ENCODE data around the gene UBE2Q1.

UBE2Q1 gene

GRCh38 chr1:154586231-154586630, 27.8 kb upstream of the UBE2Q1 start:
- H3K4me1 Mint-ChIP-seq (ENCODE audit: low read depth), result peaks cover 8% of the 10 kb centered on the region
- H3K36me3 Mint-ChIP-seq (ENCODE audit: low read depth), result peaks cover 88% of the 10 kb centered on the region
- H3K27ac Mint-ChIP-seq, result no peak overlapping the region
- H3K4me3 Mint-ChIP-seq, result no peak overlapping the region
- H3K27me3 Mint-ChIP-seq, result no peaks in the 10 kb centered on the region
- no peaks in the 10 kb centered on the region for H3K9me3 Mint-ChIP-seq

DNA sequence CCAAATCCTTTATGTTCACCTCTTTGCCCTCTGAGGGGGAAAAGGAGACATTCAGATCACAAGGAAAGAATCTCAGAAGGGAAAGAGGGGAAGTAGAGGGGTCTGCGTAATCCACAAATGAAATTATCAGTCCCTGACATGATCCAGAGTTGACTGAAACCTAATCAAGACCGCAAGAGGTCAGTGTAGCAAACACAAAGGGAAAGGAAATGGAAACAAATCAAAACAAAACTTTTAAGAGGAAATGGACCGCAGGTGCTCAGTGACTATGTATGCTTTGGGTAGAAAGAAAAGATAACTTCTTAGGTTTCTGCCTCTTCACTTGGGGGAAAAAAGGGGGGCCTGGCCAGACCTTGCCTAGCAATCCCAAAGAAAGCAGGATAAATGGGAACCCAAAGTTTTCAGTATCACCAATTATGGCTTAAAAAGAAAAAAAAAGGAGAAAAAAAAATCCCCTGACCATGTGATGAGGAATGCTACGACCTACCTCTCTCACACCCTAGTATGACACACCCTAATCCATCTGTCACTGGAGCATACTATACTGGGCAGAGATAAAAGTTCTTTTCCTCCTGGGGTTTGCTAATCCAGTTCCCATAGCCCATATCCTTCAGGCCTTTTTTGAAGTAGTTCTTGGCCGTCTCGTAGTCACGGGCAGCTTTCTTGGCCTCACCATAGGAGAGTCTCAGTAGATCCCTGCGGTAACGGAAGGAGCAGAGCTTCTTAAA, 26.0 kb upstream of the UBE2Q1 start:
- Mint-ChIP-seq H3K27me3 (no peaks in the 10 kb centered on the region), H3K9me3 (no peaks in the 10 kb centered on the region), H3K4me3 (no peak overlapping the region), H3K27ac (no peak overlapping the region), H3K4me1 (ENCODE audit: low read depth) (no peaks in the 10 kb centered on the region), H3K36me3 (ENCODE audit: low read depth) (peaks cover 83% of the 10 kb centered on the region)

DNA sequence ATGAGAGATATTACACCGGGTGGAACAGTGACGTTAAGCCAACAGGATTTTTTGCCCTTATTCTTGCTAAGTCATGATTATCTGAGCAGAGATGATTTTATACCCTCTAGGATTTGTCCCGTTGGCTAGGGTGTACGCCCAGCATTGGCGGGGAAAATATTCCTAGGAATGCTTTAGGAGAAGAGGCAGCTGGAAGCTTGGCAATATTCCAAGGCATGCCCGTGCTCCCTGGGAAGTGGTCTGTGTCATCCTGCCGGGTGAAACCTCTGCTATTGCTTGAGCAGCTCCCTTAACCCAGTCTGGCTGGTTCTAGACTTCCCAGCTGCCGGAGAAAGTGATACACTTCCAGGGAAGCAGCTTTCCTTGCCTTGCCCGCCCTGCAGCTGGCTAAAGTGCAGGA, 25.3 kb upstream of the UBE2Q1 start:
- peak overlapping the region; percentile 37 for H3K27ac Mint-ChIP-seq

GRCh38 chr1:154582885-154583284, 24.4 kb upstream of the UBE2Q1 start:
- Mint-ChIP-seq H3K27me3 (no peaks in the 10 kb centered on the region), H3K9me3 (no peaks in the 10 kb centered on the region), H3K4me3 (no peak overlapping the region), H3K36me3 (ENCODE audit: low read depth) (peaks cover 76% of the 10 kb centered on the region), H3K4me1 (ENCODE audit: low read depth) (no peaks in the 10 kb centered on the region), H3K27ac (no peak overlapping the region)

More for the DNA sequence above, 25.3 kb upstream of the UBE2Q1 start:
- Mint-ChIP-seq H3K9me3 (no peaks in the 10 kb centered on the region), H3K4me3 (no peak overlapping the region), H3K36me3 (ENCODE audit: low read depth) (peaks cover 79% of the 10 kb centered on the region), H3K4me1 (ENCODE audit: low read depth) (no peaks in the 10 kb centered on the region), H3K27me3 (no peaks in the 10 kb centered on the region)

DNA sequence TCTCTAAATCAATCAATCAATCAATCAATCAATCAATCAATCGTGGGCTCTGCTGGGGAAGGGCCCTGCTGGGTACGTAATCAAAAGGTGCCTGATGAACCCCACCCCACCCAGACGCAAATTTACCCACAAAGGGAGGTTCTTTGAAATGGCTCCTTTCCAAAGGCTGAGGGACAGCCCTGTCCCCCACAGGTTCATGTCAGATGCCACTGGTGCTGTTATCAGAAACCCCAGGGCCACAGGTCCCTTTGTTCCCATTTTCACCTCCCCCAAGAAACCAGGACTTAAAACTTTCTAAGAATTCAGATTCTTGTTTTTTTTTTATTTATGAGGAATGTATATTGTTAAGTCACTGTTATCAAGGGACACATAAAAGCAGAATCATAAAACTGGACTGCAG, 23.3 kb upstream of the UBE2Q1 start:
- no peak overlapping the region for H3K4me3 Mint-ChIP-seq

GRCh38 chr1:154579374-154579773, 20.9 kb upstream of the UBE2Q1 start:
- Mint-ChIP-seq H3K4me3 (no peak overlapping the region), H3K9me3 (no peaks in the 10 kb centered on the region), H3K36me3 (ENCODE audit: low read depth) (peaks cover 42% of the 10 kb centered on the region), H3K27me3 (no peaks in the 10 kb centered on the region), H3K27ac (no peak overlapping the region), H3K4me1 (ENCODE audit: low read depth) (no peaks in the 10 kb centered on the region)

More for the DNA sequence above, 23.3 kb upstream of the UBE2Q1 start:
- Mint-ChIP-seq H3K9me3 (no peaks in the 10 kb centered on the region), H3K4me1 (ENCODE audit: low read depth) (no peaks in the 10 kb centered on the region), H3K27ac (no peak overlapping the region), H3K36me3 (ENCODE audit: low read depth) (peaks cover 65% of the 10 kb centered on the region), H3K27me3 (no peaks in the 10 kb centered on the region)

- no peaks in the 10 kb centered on the region for H3K9me3 Mint-ChIP-seq
- H3K4me3 Mint-ChIP-seq, result no peak overlapping the region
- no peak overlapping the region for H3K27ac Mint-ChIP-seq
- peaks cover 30% of the 10 kb centered on the region for H3K36me3 Mint-ChIP-seq (ENCODE audit: low read depth)
- H3K27me3 Mint-ChIP-seq, result no peaks in the 10 kb centered on the region
- H3K4me1 Mint-ChIP-seq (ENCODE audit: low read depth), result no peaks in the 10 kb centered on the region
Observed at GRCh38 chr1:154578058-154578418, 19.6 kb upstream of the UBE2Q1 start.

DNA sequence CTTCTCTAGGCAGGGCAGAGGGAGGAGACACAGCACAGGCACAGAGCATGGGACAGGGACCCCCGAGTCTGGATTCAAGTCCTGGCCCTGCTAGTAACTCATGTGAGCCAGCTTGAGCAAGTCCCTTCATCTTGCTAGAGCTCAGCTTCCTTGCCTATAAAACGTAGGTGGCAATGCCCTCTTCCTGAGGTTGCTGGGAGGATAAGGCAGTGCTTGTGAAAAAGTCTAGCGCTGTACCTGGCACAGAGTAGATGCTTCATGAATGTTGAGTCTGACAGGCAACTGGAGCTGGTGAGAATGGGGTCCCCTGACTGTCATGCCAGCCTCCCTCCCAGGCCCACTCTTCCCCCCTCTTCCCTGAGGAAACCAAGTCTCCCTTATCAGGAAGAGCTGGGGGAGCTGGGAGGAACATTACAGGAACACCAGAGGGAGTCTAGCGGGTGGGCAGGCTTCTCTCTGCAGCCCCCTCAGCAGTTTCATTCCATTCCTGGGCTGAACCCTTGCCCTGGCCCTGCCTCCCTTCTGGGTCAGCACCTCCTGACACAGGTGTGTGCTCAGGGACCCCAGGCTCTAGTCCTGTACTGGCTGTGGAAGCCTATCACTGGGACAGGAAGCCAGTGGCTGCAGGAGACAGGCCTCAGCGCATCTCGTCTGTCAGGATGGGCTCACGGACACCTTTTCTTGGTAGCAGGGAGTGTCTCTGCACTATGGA, 19.0 kb upstream of the UBE2Q1 start:
- no peak overlapping the region for H3K27ac Mint-ChIP-seq

DNA sequence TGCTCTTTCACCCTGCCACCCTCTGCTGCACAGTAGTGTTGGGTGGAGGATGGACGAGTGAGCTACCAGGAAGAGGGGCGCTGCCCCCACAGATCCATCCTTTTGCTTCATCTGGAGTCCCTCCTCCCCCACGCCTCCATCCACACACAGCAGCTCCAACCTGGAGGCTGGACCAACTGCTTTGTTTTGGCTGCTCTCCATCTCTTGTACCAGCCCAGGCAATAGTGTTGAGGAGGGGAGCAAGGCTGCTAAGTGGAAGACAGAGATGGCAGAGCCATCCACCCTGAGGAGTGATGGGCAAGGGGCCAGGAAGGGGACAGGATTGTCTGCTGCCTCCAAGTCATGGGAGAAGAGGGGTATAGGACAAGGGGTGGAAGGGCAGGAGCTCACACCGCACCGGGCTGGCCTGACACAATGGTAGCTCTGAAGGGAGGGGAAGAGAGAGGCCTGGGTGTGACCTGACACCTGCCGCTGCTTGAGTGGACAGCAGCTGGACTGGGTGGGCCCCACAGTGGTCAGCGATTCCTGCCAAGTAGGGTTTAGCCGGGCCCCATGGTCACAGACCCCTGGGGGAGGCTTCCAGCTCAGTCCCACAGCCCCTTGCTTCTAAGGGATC, 17.6 kb upstream of the UBE2Q1 start:
- Mint-ChIP-seq H3K4me1 (ENCODE audit: low read depth) (no peaks in the 10 kb centered on the region), H3K27me3 (no peaks in the 10 kb centered on the region), H3K36me3 (ENCODE audit: low read depth) (peaks cover 18% of the 10 kb centered on the region), H3K9me3 (no peaks in the 10 kb centered on the region), H3K4me3 (no peak overlapping the region), H3K27ac (no peak overlapping the region)

More for the DNA sequence above, 19.0 kb upstream of the UBE2Q1 start:
- Mint-ChIP-seq H3K36me3 (ENCODE audit: low read depth) (peaks cover 25% of the 10 kb centered on the region), H3K4me1 (ENCODE audit: low read depth) (no peaks in the 10 kb centered on the region), H3K4me3 (no peak overlapping the region), H3K9me3 (no peaks in the 10 kb centered on the region), H3K27me3 (no peaks in the 10 kb centered on the region)

- Mint-ChIP-seq H3K36me3 (ENCODE audit: low read depth) (peaks cover 11% of the 10 kb centered on the region), H3K27me3 (no peaks in the 10 kb centered on the region), H3K27ac (no peak overlapping the region), H3K4me1 (ENCODE audit: low read depth) (no peaks in the 10 kb centered on the region), H3K4me3 (no peak overlapping the region), H3K9me3 (no peaks in the 10 kb centered on the region)
Observed at GRCh38 chr1:154575147-154575927, 16.9 kb upstream of the UBE2Q1 start.

DNA sequence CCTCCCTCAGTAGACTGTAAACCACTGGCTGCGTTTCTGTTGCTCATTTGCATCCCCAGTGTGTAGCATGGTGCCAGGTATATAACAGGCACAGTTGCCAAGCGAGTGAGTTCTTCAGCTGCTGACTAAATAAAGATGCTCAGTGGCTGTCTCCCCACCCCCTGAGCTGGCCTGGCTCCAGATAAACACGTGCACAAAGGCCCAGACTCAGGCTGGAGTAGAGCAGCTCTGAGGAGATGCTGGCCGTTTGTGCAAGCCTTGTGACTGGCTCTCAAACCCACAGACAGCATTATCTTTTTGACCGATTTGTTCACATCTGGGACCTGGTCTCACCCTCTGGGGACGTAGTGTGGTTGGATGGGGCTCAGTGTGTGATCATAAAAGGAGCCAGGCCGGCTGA, 16.3 kb upstream of the UBE2Q1 start:
- H3K4me3 Mint-ChIP-seq, result no peak overlapping the region
- no peaks in the 10 kb centered on the region for H3K4me1 Mint-ChIP-seq (ENCODE audit: low read depth)
- peaks cover 4% of the 10 kb centered on the region for H3K27me3 Mint-ChIP-seq
- no peak overlapping the region for H3K27ac Mint-ChIP-seq
- H3K9me3 Mint-ChIP-seq, result no peaks in the 10 kb centered on the region
- peaks cover 8% of the 10 kb centered on the region for H3K36me3 Mint-ChIP-seq (ENCODE audit: low read depth)

DNA sequence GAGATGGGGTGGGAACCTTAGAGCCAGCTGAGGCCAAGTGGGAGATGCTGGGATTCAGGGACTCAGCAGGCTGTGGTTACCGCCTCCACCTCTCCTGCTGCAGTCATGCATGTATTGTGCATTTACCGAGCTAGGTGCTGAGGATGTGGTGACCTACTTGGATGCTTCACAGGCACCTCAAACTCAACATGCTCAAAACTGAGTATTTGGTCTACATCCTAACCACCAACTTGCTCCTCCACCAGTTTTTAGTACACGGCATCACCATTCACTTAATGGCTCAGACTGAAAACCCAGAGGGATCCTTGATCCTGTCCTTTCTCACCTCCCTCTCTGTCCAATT, 14.7 kb upstream of the UBE2Q1 start:
- Mint-ChIP-seq H3K27ac (no peak overlapping the region), H3K4me3 (no peak overlapping the region), H3K9me3 (no peaks in the 10 kb centered on the region), H3K36me3 (ENCODE audit: low read depth) (no peaks in the 10 kb centered on the region), H3K4me1 (ENCODE audit: low read depth) (no peaks in the 10 kb centered on the region), H3K27me3 (peaks cover 12% of the 10 kb centered on the region)

DNA sequence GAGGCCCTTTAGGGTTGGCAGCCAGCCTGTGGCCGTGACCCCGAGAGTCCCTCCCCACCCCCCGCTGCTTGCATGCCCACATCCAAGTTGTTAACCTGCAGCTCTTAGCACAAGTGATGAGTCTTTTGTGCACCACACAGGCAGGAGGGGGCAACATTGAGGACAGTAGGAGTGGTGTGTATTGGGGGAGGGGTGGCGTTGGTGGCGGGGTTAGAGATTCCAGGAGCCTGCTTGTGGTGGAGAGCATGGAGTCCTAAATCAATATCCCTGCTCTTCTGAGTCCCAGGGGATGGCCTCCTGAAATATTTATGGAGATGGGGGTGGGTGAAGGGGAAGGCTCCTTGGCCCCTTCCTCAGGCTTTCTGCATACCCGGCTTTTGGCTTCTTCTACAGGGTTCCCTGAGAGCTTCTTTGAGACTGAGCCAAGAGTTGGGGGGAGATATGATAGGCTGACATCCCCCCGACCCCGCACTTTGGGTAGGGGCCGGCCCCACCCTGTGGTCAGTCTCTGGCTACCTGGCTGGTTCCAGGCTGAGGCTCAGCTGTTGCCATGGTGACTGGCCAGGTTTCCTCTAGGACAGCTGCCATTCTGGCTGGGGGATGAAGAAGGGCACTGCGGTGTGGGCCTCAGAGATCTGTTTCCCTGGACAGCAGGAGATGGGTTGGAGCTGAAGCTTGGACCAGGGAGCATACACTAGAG, 14.2 kb upstream of the UBE2Q1 start:
- H3K9me3 Mint-ChIP-seq, result no peaks in the 10 kb centered on the region
- H3K27ac Mint-ChIP-seq, result no peak overlapping the region
- H3K36me3 Mint-ChIP-seq (ENCODE audit: low read depth), result no peaks in the 10 kb centered on the region
- H3K4me3 Mint-ChIP-seq, result no peak overlapping the region
- H3K27me3 Mint-ChIP-seq, result peaks cover 13% of the 10 kb centered on the region
- peaks cover under 1% of the 10 kb centered on the region for H3K4me1 Mint-ChIP-seq (ENCODE audit: low read depth)

- Mint-ChIP-seq H3K36me3 (ENCODE audit: low read depth) (no peaks in the 10 kb centered on the region), H3K27ac (no peak overlapping the region), H3K27me3 (peaks cover 18% of the 10 kb centered on the region), H3K4me1 (ENCODE audit: low read depth) (peaks cover 4% of the 10 kb centered on the region), H3K9me3 (no peaks in the 10 kb centered on the region), H3K4me3 (no peak overlapping the region)
Observed at GRCh38 chr1:154571964-154572288, 13.5 kb upstream of the UBE2Q1 start.
